H1 (cell line): ENCODE measurements around the gene EXOC3L1. TPM values are rescaled to one million over a fixed set of nuclear protein-coding genes. Genes with fewer than 3 reads are reported as not detected.

Source experiments
- CTCF ChIA-PET: fragments of 300-600 bp; sonication (Branson Sonifier 250); formaldehyde crosslinking; loops from one replicate; lab custom pipeline; 2021; ENCODE audit not compliant: partially characterized antibody; lab: Charles Lee
- POLR2A ChIA-PET: fragments of 300-600 bp; sonication (Branson Sonifier 250); formaldehyde crosslinking; loops from one replicate; lab custom pipeline; 2021; ENCODE audit warnings: inconsistent platforms; ENCODE audit not compliant: partially characterized antibody; lab: Charles Lee
- DNase-seq, 2 experiments: peaks; one replicate each; pipeline versions ENCODE4 v3.0.0 to v3.0.0-alpha.2; 2010 to 2022; ENCODE audit warnings: low spot score in 2 of 2, low read depth in 1 of 2, mixed read lengths in 1 of 2
- FAIRE-seq: peaks from 2 replicates; lab custom pipeline; 2011; peaks lifted over from hg19 to GRCh38; lab: Jason Lieb, UNC
- H2AFZ ChIP-seq: 2 replicates; pipeline ENCODE4 v1.8.1; 2012; ENCODE audit warnings: low read length, inconsistent platforms
- H2AK5ac ChIP-seq: 2 replicates; pipeline ENCODE4 v1.6.1; 2013; ENCODE audit warnings: low read depth, low read length
- H2BK120ac ChIP-seq: replicated peaks from 2 replicates; pipeline ENCODE3; 2013; ENCODE audit warnings: low read depth, low read length, inconsistent platforms
- H2BK12ac ChIP-seq: 2 replicates; pipeline ENCODE4 v1.6.1; 2013; ENCODE audit warnings: low read depth, low read length
- H2BK15ac ChIP-seq: 2 replicates; pipeline ENCODE4 v1.6.1; 2013; ENCODE audit warnings: low read length
- H2BK20ac ChIP-seq: 2 replicates; pipeline ENCODE4 v1.6.1; 2013; ENCODE audit warnings: low read length
- H2BK5ac ChIP-seq: 2 replicates; pipeline ENCODE4 v1.6.1; 2013; ENCODE audit warnings: low read depth, low read length
- H3K14ac ChIP-seq: 2 replicates; pipeline ENCODE4 v1.6.1; 2013; ENCODE audit warnings: inconsistent platforms; ENCODE audit not compliant: insufficient read length
- H3K18ac ChIP-seq: 2 replicates; pipeline ENCODE4 v1.6.1; 2013; ENCODE audit warnings: low read length; ENCODE audit errors: extremely low read depth
- H3K23ac ChIP-seq: 2 replicates; pipeline ENCODE4 v1.6.1; 2013; ENCODE audit warnings: inconsistent platforms; ENCODE audit not compliant: insufficient read length
- H3K23me2 ChIP-seq: 2 replicates; pipeline ENCODE4 v1.6.1; 2013; ENCODE audit warnings: low read depth, low read length
- H3K27ac ChIP-seq: 2 replicates; pipeline ENCODE4 v1.6.1; 2011; ENCODE audit warnings: low read depth, low read length, inconsistent platforms
- H3K27me3 ChIP-seq, 4 experiments: replicated peaks in 1 of 4; 1 replicate in 1 of 4; 2 replicates in 3 of 4; pipeline versions ENCODE4 v1.6.1 to v1.8.1; 2011 to 2013; ENCODE audit warnings: low read length in 3 of 4, mild to moderate bottlenecking in 3 of 4, inconsistent platforms in 2 of 4, mixed read lengths in 2 of 4, moderate library complexity in 1 of 4; ENCODE audit not compliant: control insufficient read depth in 3 of 4, insufficient read depth in 3 of 4; ENCODE audit errors: extremely low read depth in 1 of 4
- H3K36me3 ChIP-seq, 4 experiments: 2 replicates each; pipeline versions ENCODE4 v1.6.1 to v1.8.1; 2011 to 2013; ENCODE audit warnings: mild to moderate bottlenecking in 4 of 4, low read length in 3 of 4, moderate library complexity in 2 of 4, control low read depth in 1 of 4, inconsistent platforms in 1 of 4; ENCODE audit not compliant: insufficient read depth in 4 of 4, control insufficient read depth in 2 of 4
- H3K4ac ChIP-seq: replicated peaks from 2 replicates; pipeline ENCODE3; 2013; ENCODE audit warnings: low read length, low read depth, mixed read lengths, inconsistent platforms; ENCODE audit not compliant: insufficient read length
- H3K4me1 ChIP-seq, 4 experiments: replicated peaks in 1 of 4; 1 replicate in 1 of 4; 2 replicates in 3 of 4; pipeline versions ENCODE4 v1.6.1 to v1.8.1; 2011 to 2013; ENCODE audit warnings: low read length in 3 of 4, inconsistent platforms in 2 of 4, mixed read lengths in 1 of 4; ENCODE audit not compliant: insufficient read depth in 4 of 4, control insufficient read depth in 3 of 4
- H3K4me2 ChIP-seq, 2 experiments: 2 replicates each; pipeline versions ENCODE4 v1.6.1 to v1.8.1; 2011 to 2013; ENCODE audit warnings: low read depth in 2 of 2, low read length in 2 of 2, control low read depth in 1 of 2, inconsistent platforms in 1 of 2, mild to moderate bottlenecking in 1 of 2; ENCODE audit not compliant: insufficient read depth in 1 of 2
- H3K4me3 ChIP-seq, 4 experiments: fragments of 200-600, 300-600 bp in 1 of 4; sonication (generic), shearing (Covaris generic), sonication (Bioruptor Twin) in 1 of 4; 2 replicates each; pipeline versions ENCODE4 v1.5.1 to v1.8.1; 2011 to 2016; ENCODE audit warnings: low read length in 4 of 4, low read depth in 3 of 4, control low read depth in 2 of 4, inconsistent platforms in 2 of 4, mild to moderate bottlenecking in 2 of 4, mixed read lengths in 1 of 4, moderate library complexity in 1 of 4; ENCODE audit not compliant: insufficient read depth in 2 of 4; ENCODE audit errors: extremely low read depth in 1 of 4
- H3K56ac ChIP-seq: replicated peaks from 2 replicates; pipeline ENCODE3; 2013; ENCODE audit warnings: low read depth, mild to moderate bottlenecking, mixed read lengths, low read length, inconsistent platforms; ENCODE audit not compliant: insufficient read length
- H3K79me1 ChIP-seq: 2 replicates; pipeline ENCODE4 v1.6.1; 2013; ENCODE audit warnings: low read depth, low read length, control low read depth
- H3K79me2 ChIP-seq, 2 experiments: 2 replicates each; pipeline versions ENCODE4 v1.6.1 to v1.8.1; 2012 to 2013; ENCODE audit warnings: low read length in 2 of 2, mild to moderate bottlenecking in 2 of 2, inconsistent platforms in 1 of 2; ENCODE audit not compliant: insufficient read depth in 2 of 2, control insufficient read depth in 1 of 2
- H3K9ac ChIP-seq, 4 experiments: replicated peaks in 1 of 4; 1 replicate in 1 of 4; 2 replicates in 3 of 4; pipeline versions ENCODE4 v1.6.1 to v1.8.1; 2011 to 2013; ENCODE audit warnings: low read depth in 3 of 4, low read length in 3 of 4, control low read depth in 2 of 4, mild to moderate bottlenecking in 2 of 4, moderate library complexity in 2 of 4, inconsistent platforms in 1 of 4; ENCODE audit errors: extremely low read depth in 1 of 4
- H3K9me3 ChIP-seq, 2 experiments: 2 replicates each; pipeline versions ENCODE4 v1.6.1 to v1.8.1; 2012 to 2013; ENCODE audit warnings: mild to moderate bottlenecking in 2 of 2, moderate library complexity in 2 of 2, control low read depth in 1 of 2, inconsistent platforms in 1 of 2, low read depth in 1 of 2, low read length in 1 of 2, mixed read lengths in 1 of 2; ENCODE audit not compliant: insufficient read depth in 2 of 2
- H4K20me1 ChIP-seq, 2 experiments: replicated peaks in 1 of 2; 2 replicates each; pipeline versions ENCODE3 to v1.8.1; 2011 to 2013; ENCODE audit warnings: inconsistent platforms in 2 of 2, low read length in 2 of 2, mild to moderate bottlenecking in 1 of 2; ENCODE audit not compliant: insufficient read depth in 2 of 2, control insufficient read depth in 1 of 2
- H4K5ac ChIP-seq: 2 replicates; pipeline ENCODE4 v1.6.1; 2013; ENCODE audit warnings: low read length, low read depth, mixed read lengths, inconsistent platforms; ENCODE audit not compliant: insufficient read length
- H4K8ac ChIP-seq: 2 replicates; pipeline ENCODE4 v1.8.0; 2013; ENCODE audit warnings: mild to moderate bottlenecking, moderate library complexity, low read length, inconsistent platforms; ENCODE audit not compliant: insufficient read depth; ENCODE audit errors: extremely low read depth
- H4K91ac ChIP-seq: replicated peaks from 2 replicates; pipeline ENCODE3; 2013; ENCODE audit warnings: low read length, mixed read lengths, inconsistent platforms; ENCODE audit not compliant: insufficient read length
- BCL11A ChIP-seq, 2 experiments: IDR thresholded peaks; one replicate each; pipeline ENCODE4 v1.6.1; 2011; ENCODE audit warnings: low read depth in 2 of 2, low read length in 2 of 2, mild to moderate bottlenecking in 2 of 2
- CTBP2 ChIP-seq: IDR thresholded peaks from 2 replicates; pipeline ENCODE4 v1.7.0; 2011; ENCODE audit warnings: borderline replicate concordance, mild to moderate bottlenecking, moderate library complexity, mixed read lengths, low read length; ENCODE audit not compliant: insufficient read depth, insufficient read length
- KDM1A ChIP-seq: fragments of 200-600, 300-600 bp; sonication (generic); IDR thresholded peaks from 2 replicates; pipeline ENCODE4 v1.7.1; 2016; ENCODE audit warnings: mild to moderate bottlenecking, low read length, borderline replicate concordance
- RBBP5 ChIP-seq: IDR thresholded peaks from 2 replicates; pipeline ENCODE4 v1.7.1; 2012; ENCODE audit warnings: low read depth, mild to moderate bottlenecking, inconsistent platforms, low read length, moderate library complexity, borderline replicate concordance
- SIN3A ChIP-seq, 2 experiments: IDR thresholded peaks in 1 of 2; conservative IDR thresholded peaks in 1 of 2; 2 replicates each; pipeline ENCODE4 v1.6.1; 2011 to 2012; ENCODE audit warnings: low read length in 2 of 2, improper control_type of control experiment in 1 of 2, low read depth in 1 of 2, mild to moderate bottlenecking in 1 of 2
- TBP ChIP-seq: IDR thresholded peaks from 2 replicates; pipeline ENCODE4 v1.6.1; 2011; ENCODE audit warnings: low read depth, low read length, improper control_type of control experiment
- USF2 ChIP-seq: IDR thresholded peaks from 2 replicates; pipeline ENCODE4 v1.6.1; 2011; ENCODE audit warnings: low read length, improper control_type of control experiment
- WGBS, 2 experiments: shearing (Covaris generic) in 1 of 2; methylation state at CpG; one replicate each; pipeline versions ENCODE4 v1.1.6 to v1.1.7; 2013 to 2015; ENCODE audit warnings: low lambda C conversion rate in 2 of 2, mixed read lengths in 2 of 2, inconsistent platforms in 1 of 2, low coverage in 1 of 2, missing lambda C conversion rate in 1 of 2; ENCODE audit not compliant: insufficient replicate concordance in 2 of 2, insufficient coverage in 1 of 2, insufficient read length in 1 of 2; ENCODE audit errors: extremely low coverage in 1 of 2, missing lambda C conversion rate in 1 of 2; 5-methylcytosine and 5-hydroxymethylcytosine counted together
- polyA plus RNA-seq, 7 experiments: library from polyadenylated mRNA; depleted of rRNA in 3 of 7; stranded (reverse) in 5 of 7; unstranded in 2 of 7; fragments of >200 nt in 5 of 7; fragments of 200-250 nt in 2 of 7; gene quantifications; 1 replicate in 5 of 7; 2 replicates in 1 of 7; 4 replicates in 1 of 7; pipeline versions ENCODE4 v1.2.1 to v1.2.3, GENCODE V29; 2011 to 2013; ENCODE audit warnings: missing spikeins in 2 of 7, mixed read lengths in 2 of 7
- total RNA-seq: library from RNA; stranded (reverse); fragmentation: NEBNext Ultra II Directional; extraction: Animal tissue kit (Norgen Biotek cat#: 25700); gene quantifications from 2 replicates; pipeline ENCODE4 v1.2.1, GENCODE V29; 2021

Gene EXOC3L1
- total and polyA plus RNA-seq, 2 of the 8 experiments (the other 6 are each of a cell fraction or from before 2014, with no cell fraction given), result 1.3 TPM

- 7% methylated on average over 11 of the region's 11 CpGs; no CpG with 5 or more reads in 1 of the 2 experiments for WGBS, 2 experiments
- Histone ChIP-seq H2AFZ (no peak overlapping the region), H3K56ac (no peak overlapping the region), H3K9ac (peak overlapping the region in 1 of 4 experiments; percentile 96; a peak in 2 of 7 replicates), H3K14ac (no peak overlapping the region), H3K36me3 (no peaks in the 10 kb centered on the region; a peak in 1 of 8 replicates), H2AK5ac (no peak overlapping the region), H2BK120ac (no peak overlapping the region), H4K20me1 (peaks cover 2 to 24% of the 10 kb centered on the region in 2 experiments), H3K4me2 (peak overlapping the region; percentile 67 to 92), H4K8ac (no peak overlapping the region; the same call in 1 of the 2 replicates), H3K18ac (no peak overlapping the region), H3K23ac (no peak overlapping the region), H2BK5ac (no peak overlapping the region), H3K4me3 (peak overlapping the region; percentile 73 to 90 (median 85)), H3K4me1 (peaks cover 0 to 21% (median 16%) of the 10 kb centered on the region in 4 experiments; a peak in 5 of 7 replicates), H2BK15ac (no peak overlapping the region; the same call in 1 of the 2 replicates), H3K79me1 (no peaks in the 10 kb centered on the region), H3K23me2 (peaks cover 15% of the 10 kb centered on the region; the same call in 1 of the 2 replicates), H2BK20ac (no peak overlapping the region), H2BK12ac (no peak overlapping the region), H3K79me2 (peaks cover 0 to 5% of the 10 kb centered on the region in 2 experiments; a peak in 1 of 4 replicates), H3K9me3 (no peaks in the 10 kb centered on the region), H4K91ac (no peak overlapping the region), H4K5ac (no peak overlapping the region), H3K4ac (no peak overlapping the region), H3K27me3 (peaks cover 8 to 37% (median 23%) of the 10 kb centered on the region in 4 experiments), H3K27ac (no peak overlapping the region)
- FAIRE-seq (no peak), DNase-seq (no peak)
- POLR2A ChIA-PET, result interaction anchor here (1.3 to 4.0 kb wide), 5 partner anchors 9 to 32 kb away, joined by 4 to 19 read pairs (median 12); partner anchors contain the start of genes B3GNT9 and HSF4
- CTCF ChIA-PET, result interaction anchor here (1.0 to 9.3 kb wide), 9 partner anchors 10 to 231 kb away, joined by 3 to 151 read pairs (median 5); partner anchors contain the start of genes CES3, ELMO3, FBXL8 and HSF4
- TF ChIP-seq CTBP2 (no peak), RBBP5 (no peak), BCL11A (IDR thresholded peaks at IDR 0.05; ENCODE audit: low read depth in 2 of 2, low read length in 2 of 2) (no peak), KDM1A (peak; percentile 30; the same call in 1 of the 2 replicates), USF2 (no peak), TBP (no peak), SIN3A (conservative IDR thresholded peaks at IDR 0.05 in 1 of 2, IDR thresholded peaks at IDR 0.05 in 1 of 2; ENCODE audit: low read depth in 1 of 2, low read length in 2 of 2) (0 out of 4 replicates have a peak, but pooled peaks of 1 of the 2 experiments have one; percentile 37)
Observed at GRCh38 chr16:67183284-67183626, 6.7 kb downstream of the EXOC3L1 start.
